ENCODE measurements around the gene PRKCE.
"Not testable (repeated sequence)": the region's sequence is repeated elsewhere in the genome, so short reads cannot be mapped to it uniquely, and the experiment has no call there.

Gene PRKCE

DNA sequence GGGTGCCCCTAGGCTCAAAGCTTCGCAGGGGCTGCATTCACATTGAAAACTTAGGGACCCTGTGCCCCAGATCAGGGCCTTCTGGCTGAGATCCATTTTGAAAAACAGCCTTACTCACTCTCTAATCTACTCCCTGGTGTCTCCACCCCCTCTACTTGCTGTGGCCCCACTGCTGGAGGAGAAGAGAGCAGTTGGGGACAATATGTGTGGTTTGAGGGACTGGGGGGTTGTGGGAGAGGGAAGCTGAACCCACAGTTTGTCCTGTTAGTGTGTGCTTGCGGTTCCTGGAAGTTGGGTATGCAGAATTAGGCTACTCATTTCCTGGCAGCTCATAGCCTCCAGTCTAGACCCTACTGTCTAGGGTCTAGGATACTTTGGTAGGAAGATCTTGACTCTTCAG, 211.4 kb downstream of the PRKCE start:
- no peak for DNase-seq (ENCODE audit: low read depth)

DNA sequence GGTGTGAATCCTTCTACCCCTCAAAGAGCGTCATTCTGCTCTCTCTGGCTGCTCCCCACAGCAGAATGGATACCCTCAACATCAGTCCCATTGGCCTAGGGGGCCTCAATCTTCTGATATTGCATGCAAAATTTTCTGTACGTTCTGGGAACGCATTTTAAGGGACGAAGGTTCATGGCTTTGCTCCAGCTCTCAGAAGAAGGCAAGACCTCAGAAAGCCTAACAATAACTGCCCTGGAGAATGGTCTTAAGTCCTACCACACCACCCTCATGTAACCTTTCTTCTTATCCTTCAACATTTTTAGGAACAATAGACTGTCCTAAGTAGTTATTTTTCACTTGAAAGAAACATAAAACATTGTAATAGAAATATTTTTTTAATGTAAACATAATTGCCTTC, 212.6 kb downstream of the PRKCE start:
- DNase-seq (ENCODE audit: low read depth): no peak

DNA sequence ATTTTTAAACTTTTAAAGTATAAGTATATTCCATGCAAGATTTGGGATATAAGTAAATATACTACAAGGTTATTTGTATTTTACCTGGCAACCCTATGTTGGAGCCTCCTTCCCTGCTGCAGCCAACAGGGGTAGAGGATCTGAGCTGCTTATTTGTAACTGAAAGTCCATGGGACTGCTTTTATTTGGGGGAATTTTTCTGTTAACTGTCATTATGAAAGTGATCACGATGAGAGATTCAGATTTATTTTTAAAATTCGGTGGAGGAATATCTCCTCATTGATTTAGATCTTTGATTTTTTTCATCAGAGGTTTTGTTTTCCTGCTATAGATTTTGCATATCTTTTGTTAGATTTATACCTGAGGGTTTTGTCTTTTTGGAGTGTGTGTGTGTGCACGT, 215.9 kb downstream of the PRKCE start:
- DNase-seq (ENCODE audit: low read depth): no peak

DNA sequence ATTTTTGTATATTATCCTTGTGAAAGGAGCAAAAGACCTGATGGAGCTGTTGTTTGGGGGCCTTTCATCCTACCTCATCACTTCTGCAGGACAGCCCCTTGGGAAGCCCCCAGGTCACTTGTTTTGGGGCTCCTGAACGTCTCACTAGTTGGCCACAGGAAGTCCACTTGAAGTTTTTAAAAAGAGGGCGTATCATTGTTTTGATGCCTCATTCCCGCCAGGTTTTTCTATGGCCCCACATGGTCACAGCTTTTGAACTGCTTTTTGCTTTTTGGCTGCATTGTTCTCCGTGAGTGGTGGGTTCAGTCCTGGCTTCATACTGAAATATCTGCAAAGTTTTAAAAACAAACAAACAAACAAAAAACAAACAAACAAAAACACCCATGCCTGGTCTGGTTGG, 216.3 kb downstream of the PRKCE start:
- no peak for DNase-seq (ENCODE audit: low read depth)

DNA sequence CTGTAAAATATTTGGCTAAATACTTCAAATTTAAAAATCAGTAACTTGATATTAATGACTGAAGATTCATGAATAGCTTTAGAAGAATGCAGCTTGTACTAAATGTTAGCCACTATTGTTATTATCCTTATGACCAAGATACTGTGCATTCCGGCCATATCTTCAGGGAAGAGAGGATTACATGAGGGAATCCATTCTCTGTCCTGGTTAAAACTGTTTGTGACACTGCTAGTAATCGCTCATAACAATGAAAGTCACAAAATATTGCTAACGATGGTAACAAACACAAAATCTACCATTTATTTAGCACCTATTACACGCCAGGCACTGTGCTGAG, 217.7 kb downstream of the PRKCE start:
- peak; percentile 74 for DNase-seq (ENCODE audit: low read depth)

DNA sequence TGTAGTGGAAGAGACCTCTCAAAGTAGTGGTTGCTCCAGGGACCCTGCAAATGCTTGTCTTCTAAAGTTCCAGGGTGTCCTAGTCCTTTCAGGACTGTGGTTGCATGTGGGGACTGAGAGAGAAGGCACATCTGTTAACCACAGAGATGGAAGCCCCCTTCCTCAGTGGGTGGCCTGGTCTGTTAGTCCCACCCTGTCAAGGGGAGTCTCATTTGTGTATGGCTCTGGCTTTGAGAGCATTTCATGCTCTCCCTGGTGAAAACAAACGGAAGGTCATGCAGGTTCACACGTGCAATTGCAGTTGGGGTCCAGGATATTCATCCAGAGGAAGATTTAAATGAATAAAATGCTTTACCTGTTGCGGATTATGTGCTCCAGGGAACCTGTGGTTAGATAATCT, 219.6 kb downstream of the PRKCE start:
- DNase-seq (ENCODE audit: low read depth): no peak

DNA sequence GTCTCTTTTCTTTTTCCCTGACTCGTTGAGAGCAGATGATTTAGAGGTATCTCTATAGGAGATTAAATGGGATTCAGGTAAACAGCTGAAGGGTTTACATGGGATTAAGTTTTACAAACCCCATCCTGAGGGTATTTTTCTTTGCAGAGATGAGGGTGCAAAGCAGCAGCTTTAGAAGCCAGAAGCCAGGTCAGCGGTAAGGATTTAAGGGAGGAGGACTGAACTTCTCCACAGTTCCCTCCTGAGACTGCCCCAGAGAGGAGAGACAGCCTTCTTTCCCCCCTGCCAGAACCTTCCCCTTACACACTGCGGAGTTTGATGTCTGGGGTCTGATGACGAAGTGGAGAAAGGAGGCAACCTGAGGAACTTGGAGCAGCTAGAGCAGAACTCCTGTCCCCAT, 220.1 kb downstream of the PRKCE start:
- no peak for DNase-seq (ENCODE audit: low read depth)

DNA sequence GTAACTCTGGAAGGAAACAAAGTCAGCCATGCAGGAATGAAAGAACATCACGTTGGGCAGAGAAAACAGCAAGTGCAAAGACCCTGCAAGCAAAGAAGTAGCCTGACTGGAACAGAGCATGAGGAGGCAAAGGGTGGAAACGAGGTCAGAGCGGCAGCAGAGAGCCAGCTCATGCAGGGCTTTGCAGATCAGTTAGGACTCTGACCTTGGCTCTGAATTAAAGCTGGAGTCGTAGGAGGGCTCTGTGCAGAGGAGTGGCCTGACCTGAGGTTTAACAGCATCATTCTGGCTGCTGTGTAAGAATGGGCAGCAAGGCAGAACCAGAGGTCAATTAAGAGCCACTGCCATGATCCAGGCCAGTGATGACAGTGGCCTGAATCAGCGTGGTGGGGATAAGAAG, 220.7 kb downstream of the PRKCE start:
- peak; percentile 79 for DNase-seq (ENCODE audit: low read depth)

DNA sequence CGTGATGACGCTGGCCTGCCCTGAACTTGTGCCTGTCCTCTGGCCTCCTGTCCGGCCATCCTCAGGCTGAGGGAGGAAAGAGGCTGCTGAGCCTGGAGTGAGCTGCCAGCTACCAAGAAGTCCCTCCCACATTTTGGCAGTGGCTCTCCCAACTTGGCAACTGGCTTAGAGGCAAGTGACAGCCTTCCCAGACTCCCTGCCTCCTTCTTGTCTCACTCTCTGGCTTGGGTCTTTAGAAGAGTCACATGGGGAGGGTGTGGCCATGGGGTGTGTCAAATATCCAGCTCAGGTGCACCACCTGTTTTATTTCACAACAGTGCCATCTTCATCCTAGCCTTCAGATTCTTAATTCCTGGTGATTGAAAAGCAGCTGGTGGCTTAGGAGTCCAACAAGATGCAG, 222.9 kb downstream of the PRKCE start:
- no peak for DNase-seq (ENCODE audit: low read depth)

DNA sequence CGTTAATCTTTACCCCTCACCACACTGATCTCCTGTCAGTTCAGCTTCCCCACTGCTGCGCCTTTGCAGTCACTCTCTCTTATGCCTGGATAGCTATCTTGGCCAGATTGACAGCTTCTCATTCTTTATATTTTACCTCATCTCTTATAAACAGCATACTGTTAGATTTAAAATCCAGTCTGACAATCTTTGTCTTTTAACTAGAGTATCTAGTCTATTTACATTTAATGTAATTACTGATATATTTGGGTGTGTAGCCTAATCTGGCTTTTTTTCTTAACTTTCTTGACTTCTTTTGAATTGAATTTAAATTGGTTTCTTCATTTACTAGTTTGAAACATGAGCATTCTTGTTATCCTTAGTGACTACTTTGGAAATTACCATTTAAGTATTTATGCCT, 225.1 kb downstream of the PRKCE start:
- no peak for DNase-seq (ENCODE audit: low read depth)

DNA sequence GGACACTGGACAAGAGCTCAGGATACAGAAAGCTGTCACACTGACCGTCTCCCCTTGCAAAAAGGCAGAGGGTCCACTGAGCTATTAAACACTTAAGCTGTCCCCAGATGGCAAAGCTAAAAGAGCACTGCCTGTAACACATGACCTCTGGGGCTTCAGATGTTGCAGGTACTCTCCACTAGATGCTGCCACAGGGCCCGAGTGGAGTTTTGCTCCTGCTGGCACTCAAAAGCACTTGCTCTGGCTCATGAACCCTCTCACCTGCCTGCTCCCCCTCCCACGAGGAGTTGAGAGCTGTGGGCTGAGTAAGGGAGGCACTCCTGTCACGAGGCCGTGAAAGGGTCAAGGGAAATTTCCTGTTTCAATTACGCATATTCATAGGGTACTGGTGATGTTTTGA, 227.9 kb downstream of the PRKCE start:
- DNase-seq (ENCODE audit: low read depth): no peak

DNA sequence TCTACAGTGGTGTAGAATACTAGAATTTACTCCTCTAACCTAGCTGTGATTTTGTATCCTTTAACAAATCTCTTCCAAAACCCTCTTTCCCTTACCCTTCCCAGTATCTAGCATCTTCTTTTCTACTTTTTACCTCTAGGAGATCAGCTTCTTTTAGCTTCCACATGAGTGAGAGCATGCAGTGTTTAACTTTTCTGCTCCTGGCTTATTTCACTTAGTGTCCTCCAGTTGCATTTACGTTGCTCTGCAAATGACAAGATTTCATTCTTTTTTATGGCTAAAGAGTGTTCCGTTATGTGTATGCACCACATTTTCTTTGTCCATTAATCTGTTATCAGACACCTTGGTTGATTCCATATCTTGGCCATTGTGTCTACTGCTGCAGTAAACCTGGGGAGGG, 228.5 kb downstream of the PRKCE start:
- no peak for DNase-seq (ENCODE audit: low read depth)

DNA sequence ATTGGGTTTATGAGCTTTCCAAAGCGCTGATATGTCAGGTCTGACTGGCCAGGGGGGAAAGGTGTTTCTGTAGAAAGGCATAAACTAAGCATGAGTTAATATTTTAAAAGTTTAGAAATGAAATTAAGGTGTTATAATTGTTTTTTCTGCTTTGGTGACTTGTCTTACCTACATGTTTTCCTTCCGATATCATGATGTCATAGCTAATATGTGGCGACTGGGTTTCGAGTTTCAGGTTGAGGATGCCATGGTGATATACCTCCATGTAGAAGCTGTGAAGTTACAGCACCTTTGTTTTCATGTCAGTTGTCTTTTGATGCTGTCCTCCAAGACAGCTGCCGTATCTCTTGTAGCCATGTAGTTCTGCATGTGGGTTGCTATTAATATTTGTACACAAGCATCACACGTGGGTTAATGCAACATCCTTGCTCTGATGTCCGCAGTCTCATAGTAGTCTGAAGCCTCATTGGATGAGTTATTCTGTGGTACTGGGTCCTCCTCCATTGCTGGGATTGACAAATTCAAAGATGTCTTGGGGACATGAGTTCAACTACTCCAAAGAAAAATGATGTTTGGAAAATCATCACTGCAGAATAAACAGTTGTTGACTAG, 230.6 kb downstream of the PRKCE start:
- DNase-seq (ENCODE audit: low read depth): no peak

DNA sequence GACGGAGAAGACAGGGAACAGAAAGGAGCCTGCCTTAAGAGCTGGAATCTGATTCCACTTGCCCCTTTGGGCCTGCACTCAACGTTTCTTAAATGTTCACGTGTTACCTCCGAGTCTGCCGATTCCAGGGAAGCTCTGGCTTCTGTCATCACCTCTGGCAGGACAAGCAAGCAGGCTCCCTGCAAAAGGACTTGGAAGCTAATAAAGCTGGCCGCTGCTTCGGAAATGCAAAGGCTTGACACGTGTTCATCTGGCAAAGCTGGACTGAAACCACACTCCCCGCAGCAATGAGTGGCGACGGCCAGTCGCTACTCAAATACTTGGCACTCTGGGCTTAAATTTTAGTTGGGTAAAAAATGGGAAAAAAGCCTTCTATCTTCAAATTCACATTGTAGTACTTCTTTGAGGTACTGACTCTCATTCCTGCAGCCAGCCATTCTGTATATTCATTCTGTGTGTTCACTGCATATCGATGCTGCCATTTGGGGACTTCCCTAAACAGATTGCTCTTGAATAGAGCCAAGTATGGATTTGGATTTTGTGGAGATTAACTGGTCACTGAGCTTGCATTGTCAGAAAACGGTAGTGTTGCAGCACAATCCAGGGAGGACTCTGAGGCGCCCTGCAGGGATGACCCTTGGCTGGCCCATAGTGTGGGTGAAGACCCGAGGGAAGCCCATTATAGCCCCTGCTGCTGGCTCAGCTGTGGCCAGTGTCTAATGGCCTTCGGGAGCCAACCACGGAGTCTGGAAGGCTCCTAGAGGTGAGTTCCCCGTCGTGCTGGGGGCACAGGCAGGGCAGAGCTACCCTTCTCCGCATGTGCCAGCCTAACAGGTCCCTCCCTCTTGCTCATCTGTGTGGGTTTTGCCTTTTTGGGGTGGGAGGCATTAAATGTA, 231.5 kb downstream of the PRKCE start:
- peak; percentile 85 for DNase-seq (ENCODE audit: low read depth)

DNA sequence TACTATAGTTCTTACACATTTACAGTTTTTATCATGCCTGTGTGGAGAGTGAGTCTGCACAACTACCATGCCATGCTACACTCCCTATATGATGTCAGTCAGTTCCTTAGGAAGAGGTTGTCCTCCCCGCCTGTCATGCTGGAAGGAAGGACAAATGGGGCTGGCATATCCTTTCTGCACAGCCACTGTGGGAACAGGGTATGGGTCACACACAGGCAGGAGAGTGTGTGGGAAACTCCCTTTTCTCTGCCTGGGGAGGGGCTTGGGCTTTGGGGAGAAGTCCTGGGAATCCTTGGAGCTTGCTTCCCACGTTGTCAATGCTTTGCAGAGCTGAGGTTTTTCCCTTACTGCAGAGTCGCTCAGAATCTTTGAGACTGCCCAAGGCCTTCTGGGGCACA, 232.1 kb downstream of the PRKCE start:
- DNase-seq (ENCODE audit: low read depth): no peak

DNA sequence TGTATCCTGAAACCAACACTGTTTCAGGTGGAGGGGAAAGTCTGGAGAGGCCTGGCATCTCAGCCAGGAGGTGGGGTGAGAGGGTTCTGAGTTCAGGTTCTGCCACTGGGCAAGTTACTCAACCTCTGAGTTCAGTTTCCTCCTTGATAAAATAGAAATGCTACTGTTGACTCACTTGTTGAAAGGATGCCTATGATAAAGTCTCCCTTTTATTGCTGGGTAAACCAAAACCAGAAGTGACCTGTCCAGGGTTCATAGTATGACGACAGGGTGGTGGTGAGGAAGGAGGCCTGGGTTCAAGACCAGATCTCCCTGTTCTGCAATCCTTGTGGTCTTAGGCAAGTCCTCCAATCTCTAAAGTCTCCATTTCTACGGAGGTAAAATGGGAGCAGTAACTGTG, 232.7 kb downstream of the PRKCE start:
- no peak for DNase-seq (ENCODE audit: low read depth)

DNA sequence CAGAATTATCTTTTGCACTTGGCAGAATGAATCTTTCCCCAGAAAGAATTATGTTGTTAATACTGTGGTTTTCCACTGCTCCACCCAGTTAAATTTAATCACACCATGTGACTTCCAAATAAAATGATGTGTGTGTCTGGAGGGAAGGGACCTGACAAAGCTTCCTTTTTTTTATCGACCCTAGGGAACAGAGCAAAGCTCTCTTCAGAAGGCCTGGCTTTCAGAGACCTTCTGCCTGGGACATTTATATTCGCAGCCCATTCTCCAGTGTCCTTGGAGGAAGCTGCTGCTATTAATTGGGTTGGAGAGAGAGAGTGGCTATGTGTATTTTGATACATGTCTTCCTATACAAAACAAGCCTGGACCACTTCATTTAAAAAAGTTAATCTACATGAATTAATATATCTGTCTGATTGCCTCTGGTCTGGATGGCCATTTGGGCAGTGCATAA, 233.7 kb downstream of the PRKCE start:
- DNase-seq (ENCODE audit: low read depth): no peak

DNA sequence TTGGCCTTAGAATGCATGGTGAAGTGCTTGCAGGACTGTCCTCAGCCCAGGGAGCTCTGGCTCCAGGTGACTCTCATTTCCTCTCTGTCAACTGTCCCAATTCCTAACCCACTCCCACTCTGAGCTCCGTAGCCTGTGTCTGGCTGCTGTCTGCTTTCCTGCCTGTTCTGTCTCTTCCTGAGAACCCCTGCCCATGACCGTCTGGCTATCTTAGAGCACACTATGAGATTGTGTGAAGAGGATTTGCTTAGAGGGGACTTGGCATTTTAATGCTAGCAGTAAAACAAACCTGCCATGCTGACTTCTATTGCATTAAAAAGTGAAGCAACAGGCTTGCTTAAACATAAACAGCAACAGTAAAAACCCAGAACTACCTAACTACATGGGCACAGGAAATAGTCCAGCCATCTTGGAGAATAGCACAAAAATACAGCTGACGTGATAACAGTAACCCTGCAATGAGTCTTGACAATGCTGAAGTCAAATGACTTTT, 234.7 kb downstream of the PRKCE start:
- DNase-seq (ENCODE audit: low read depth): no peak

DNA sequence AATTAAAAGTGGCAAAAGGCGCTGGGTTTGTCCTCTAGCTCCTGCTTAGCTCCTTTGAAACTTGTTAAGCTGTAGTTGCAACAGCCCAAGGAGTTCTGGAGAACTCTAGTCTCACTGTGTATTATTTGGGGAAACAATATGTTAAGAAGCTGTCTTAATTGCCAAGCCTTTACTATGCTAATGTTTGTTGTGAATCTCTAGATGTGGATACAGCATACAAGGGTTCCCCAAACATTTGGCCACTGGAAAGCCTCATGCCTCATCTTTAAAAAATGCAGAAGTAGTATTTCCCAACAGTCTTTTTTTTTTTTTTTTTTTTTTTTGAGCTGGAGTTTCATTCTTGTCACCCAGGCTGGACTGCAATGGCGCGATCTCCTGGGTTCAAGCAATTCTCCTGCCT, 236.7 kb downstream of the PRKCE start:
- no peak for DNase-seq (ENCODE audit: low read depth)

DNA sequence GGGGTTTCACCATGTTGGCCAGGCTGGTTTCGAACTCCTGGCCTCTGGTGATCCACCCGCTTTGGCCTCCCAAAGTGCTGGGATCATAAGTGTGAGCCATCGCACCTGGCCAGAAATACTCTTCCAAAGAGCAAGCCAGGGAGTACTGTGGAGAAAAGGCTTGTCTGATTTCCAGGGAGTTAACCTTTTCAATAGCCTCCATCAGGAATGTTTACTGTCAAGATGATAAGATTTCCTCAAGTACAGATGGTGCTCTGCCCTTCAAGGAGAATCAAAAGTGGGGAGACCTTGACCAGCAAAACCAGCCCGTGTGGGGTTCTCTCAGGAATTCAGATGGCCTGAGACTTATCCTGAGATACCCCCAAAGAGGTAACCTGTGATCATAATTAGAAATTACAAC, 237.2 kb downstream of the PRKCE start:
- no peak for DNase-seq (ENCODE audit: low read depth)

DNA sequence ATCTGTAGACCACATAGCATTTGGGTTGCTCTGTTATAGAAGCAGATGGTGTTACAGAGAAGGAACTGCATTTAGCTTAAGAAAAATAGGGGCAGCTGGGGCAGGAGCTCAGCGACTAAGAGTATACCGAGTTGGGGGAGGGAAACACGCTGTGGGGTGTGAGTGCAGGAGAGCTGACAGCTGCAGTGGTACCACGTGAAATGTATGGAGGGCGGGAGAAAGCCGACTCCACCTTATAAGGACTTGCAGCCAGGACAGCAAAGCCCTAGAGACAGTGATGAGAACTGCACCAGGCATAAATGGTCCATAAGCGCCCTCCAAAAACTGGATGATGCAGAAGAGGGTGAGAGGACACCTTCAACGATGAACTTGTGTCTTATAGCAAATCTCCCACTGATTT, 237.6 kb downstream of the PRKCE start:
- no peak for DNase-seq (ENCODE audit: low read depth)

DNA sequence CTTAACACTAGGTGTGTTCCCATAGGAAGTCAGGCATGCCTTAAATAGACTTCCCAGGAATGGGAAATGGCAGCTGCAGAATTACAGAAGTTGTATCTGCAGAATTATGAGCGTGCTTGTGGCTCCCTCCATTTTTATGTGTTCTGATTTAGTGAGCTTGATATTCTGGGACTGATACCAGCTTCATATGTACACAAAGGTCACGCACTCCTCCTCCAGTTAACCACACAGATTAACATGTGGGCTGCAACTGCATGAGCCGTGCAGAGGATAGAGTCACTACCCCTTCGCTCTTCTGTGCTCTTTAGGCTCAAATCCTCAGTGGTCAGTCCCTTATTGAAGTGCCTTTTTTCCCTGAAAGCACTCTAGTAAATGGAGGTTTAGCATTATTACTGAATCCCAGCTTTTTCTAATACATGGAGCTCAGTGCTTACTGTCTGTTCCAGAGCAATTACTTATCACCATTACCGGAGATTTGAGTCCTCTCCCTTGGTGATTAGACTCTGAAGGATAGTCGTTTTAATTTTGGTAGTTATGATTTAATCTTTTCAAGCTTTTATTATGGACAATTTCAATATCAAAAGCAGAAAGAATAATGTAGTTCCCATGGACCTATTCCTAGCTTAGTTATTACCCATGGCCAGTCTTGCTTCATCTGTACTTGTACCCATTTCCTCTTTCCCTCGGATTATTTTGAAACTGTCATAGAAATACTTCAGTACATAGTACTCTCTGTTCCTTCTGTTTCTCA, 238.3 kb downstream of the PRKCE start:
- peak; percentile 69 for DNase-seq (ENCODE audit: low read depth)

DNA sequence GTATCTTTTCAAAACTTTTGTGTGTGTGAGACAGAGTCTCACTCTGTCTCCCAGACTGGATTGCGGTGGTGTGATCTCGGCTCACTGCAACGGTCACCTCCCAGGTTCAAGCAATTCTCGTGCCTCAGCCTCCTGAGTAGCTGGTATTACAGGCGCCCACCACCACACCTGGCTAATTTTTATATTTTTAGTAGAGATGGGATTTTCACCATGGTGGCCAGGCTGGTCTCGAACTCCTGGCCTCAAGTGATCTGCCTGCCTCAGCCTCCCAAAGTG, 238.8 kb downstream of the PRKCE start:
- not testable (repeated sequence) for DNase-seq (ENCODE audit: low read depth)

All from amniotic epithelial cell (primary cell).